ENCODE data around the gene PRDM1. TPM values are rescaled to one million over a fixed set of nuclear protein-coding genes. Genes with fewer than 3 reads are reported as not detected.
"Not testable (repeated sequence)": the region's sequence is repeated elsewhere in the genome, so short reads cannot be mapped to it uniquely, and the experiment has no call there.

Gene PRDM1
- total RNA-seq, 1 experiment from 2014 or later, result 0.84 TPM

- peak; percentile 65 to 80 for DNase-seq (ENCODE audit: low read depth in 1 of 2, low spot score in 2 of 2)
- Histone ChIP-seq H3K36me3 (no peaks in the 10 kb centered on the region), H3K9me3 (replicated peaks) (peaks cover 3% of the 10 kb centered on the region; the same call in 1 of the 2 replicates), H3K27ac (peak overlapping the region; percentile 64), H3K4me1 (replicated peaks) (peaks cover 23% of the 10 kb centered on the region), H3K4me3 (no peak overlapping the region), H3K27me3 (replicated peaks) (no peaks in the 10 kb centered on the region)
These were observed 48.9 kb downstream of the PRDM1 start for GRCh38 chr6:106134906-106135634.

GRCh38 chr6:106135911-106136571, 49.9 kb downstream of the PRDM1 start:
- Histone ChIP-seq H3K9me3 (replicated peaks) (peaks cover 3% of the 10 kb centered on the region; the same call in 1 of the 2 replicates), H3K27me3 (replicated peaks) (no peaks in the 10 kb centered on the region), H3K4me1 (replicated peaks) (peaks cover 19% of the 10 kb centered on the region), H3K4me3 (no peak overlapping the region), H3K27ac (peak overlapping the region; percentile 64; the same call in 1 of the 2 replicates), H3K36me3 (no peaks in the 10 kb centered on the region)
- no peak for DNase-seq (ENCODE audit: low read depth in 1 of 2, low spot score in 2 of 2)

DNA sequence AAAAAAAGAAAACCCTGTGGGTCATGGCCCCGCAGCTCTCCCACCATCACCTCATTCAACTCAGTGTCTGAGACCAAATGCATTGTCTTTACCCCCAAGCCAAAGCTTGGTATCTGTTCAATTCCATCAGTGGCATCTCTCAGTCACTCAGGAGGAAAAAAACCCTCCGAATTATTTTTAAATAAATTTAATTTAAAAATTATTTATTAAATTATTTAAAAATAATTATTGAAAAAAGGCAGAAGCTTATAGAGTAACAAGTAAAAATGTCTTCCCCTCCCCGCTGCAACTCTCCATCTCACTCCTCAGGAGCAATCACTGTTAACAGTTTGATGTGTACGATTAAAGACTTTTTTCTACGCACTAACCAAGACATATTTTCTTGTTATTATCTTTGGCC, 50.7 kb downstream of the PRDM1 start:
- peaks cover 3% of the 10 kb centered on the region; the same call in 1 of the 2 replicates for H3K9me3 ChIP-seq (replicated peaks)
- H3K4me3 ChIP-seq, result no peak overlapping the region
- no peak overlapping the region for H3K27ac ChIP-seq
- no peak for DNase-seq (ENCODE audit: low read depth in 1 of 2, low spot score in 2 of 2)
- H3K27me3 ChIP-seq (replicated peaks), result no peaks in the 10 kb centered on the region
- H3K4me1 ChIP-seq (replicated peaks), result peaks cover 19% of the 10 kb centered on the region
- no peaks in the 10 kb centered on the region for H3K36me3 ChIP-seq

DNA sequence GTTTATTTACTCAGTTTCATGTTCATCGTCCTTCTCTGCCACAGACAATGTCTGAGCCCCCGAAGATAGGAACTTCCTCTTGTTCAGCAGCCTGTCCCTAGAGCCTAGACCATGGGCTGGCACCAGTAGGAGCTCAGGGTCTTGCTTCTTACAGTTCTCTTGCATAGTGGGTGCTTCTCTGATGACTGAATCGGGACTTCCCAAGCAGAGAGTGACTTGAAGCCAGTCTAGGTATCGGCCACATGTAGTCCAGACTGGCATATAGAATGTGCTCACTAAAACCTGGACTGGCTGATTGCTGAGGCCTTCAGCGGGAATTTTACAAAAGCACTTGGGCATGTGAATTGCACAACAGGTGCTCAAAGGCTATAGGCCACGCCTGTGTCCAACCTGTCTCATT, 52.0 kb downstream of the PRDM1 start:
- no peaks in the 10 kb centered on the region for H3K36me3 ChIP-seq
- no peak overlapping the region for H3K4me3 ChIP-seq
- H3K4me1 ChIP-seq (replicated peaks), result peaks cover 19% of the 10 kb centered on the region
- no peak for DNase-seq (ENCODE audit: low read depth in 1 of 2, low spot score in 2 of 2)
- peaks cover 3% of the 10 kb centered on the region; the same call in 1 of the 2 replicates for H3K9me3 ChIP-seq (replicated peaks)
- no peaks in the 10 kb centered on the region for H3K27me3 ChIP-seq (replicated peaks)
- no peak overlapping the region for H3K27ac ChIP-seq

GRCh38 chr6:106141441-106142237, 55.5 kb downstream of the PRDM1 start:
- DNase-seq (ENCODE audit: low read depth in 1 of 2, low spot score in 2 of 2), result no peak
- Histone ChIP-seq H3K9me3 (replicated peaks) (no peaks in the 10 kb centered on the region), H3K27ac (no peak overlapping the region), H3K36me3 (no peaks in the 10 kb centered on the region), H3K27me3 (replicated peaks) (no peaks in the 10 kb centered on the region), H3K4me3 (no peak overlapping the region), H3K4me1 (replicated peaks) (no peaks in the 10 kb centered on the region)

DNA sequence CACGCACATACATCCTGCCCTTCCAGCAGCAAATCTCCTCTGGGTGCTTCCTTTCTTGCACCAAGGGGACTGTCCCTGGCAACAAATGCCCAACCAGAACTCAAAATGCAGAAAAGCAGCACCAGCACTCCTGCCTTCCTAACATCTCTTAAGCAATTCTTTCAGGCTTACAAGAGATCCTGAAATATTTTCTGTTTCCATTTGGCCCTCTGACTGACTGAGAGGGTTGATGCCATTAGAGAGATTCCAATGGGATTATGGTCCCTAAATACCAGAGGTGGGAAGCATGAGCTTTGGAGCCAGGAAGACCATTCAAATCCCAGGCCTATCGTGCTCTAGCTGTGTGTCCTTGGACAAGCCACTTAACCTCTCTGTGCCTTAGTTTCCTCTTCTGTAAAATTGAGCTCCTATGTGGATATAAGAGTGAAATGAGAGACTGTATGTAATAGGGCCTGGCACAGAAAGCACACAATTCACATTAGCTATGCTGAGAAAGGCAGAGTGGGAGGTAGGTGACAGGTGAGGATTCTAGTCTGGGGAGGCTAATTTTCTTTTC, 56.8 kb downstream of the PRDM1 start:
- no peaks in the 10 kb centered on the region for H3K36me3 ChIP-seq
- H3K4me3 ChIP-seq, result no peak overlapping the region
- DNase-seq (ENCODE audit: low read depth in 1 of 2, low spot score in 2 of 2), result no peak
- H3K27me3 ChIP-seq (replicated peaks), result no peaks in the 10 kb centered on the region
- H3K4me1 ChIP-seq (replicated peaks), result no peaks in the 10 kb centered on the region
- H3K9me3 ChIP-seq (replicated peaks), result no peaks in the 10 kb centered on the region; the same call in 1 of the 2 replicates
- H3K27ac ChIP-seq, result no peak overlapping the region

- Histone ChIP-seq H3K27me3 (replicated peaks) (no peaks in the 10 kb centered on the region), H3K9me3 (replicated peaks) (no peaks in the 10 kb centered on the region; the same call in 1 of the 2 replicates), H3K4me3 (no peak overlapping the region), H3K4me1 (replicated peaks) (no peaks in the 10 kb centered on the region), H3K27ac (no peak overlapping the region), H3K36me3 (no peaks in the 10 kb centered on the region)
- DNase-seq (ENCODE audit: low read depth in 1 of 2, low spot score in 2 of 2), result no peak
These were observed 57.5 kb downstream of the PRDM1 start for GRCh38 chr6:106143665-106144064.

DNA sequence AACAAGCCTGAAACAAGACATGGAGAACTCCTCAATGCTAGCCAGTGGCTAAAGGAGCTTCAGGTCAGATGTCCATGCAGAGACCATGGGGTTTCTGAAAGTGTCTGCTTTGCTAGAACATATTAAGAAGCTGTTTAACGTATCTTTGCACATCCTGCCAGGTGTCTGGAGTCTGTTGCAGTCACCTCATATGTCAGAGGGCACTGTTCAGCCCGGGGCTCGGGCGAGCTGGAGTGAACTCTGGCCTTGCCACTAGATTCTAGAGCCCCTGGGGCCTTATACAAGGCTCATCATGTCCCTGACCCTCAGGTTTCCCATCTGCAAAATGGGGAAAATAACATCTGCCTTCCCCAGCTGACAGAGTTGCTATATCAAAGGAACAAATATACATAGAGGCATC, 59.0 kb downstream of the PRDM1 start:
- no peaks in the 10 kb centered on the region for H3K4me1 ChIP-seq (replicated peaks)
- H3K9me3 ChIP-seq (replicated peaks), result no peaks in the 10 kb centered on the region; the same call in 1 of the 2 replicates
- H3K27me3 ChIP-seq (replicated peaks), result no peaks in the 10 kb centered on the region
- no peak for DNase-seq (ENCODE audit: low read depth in 1 of 2, low spot score in 2 of 2)
- no peak overlapping the region for H3K27ac ChIP-seq
- no peaks in the 10 kb centered on the region for H3K36me3 ChIP-seq
- H3K4me3 ChIP-seq, result no peak overlapping the region

- no peaks in the 10 kb centered on the region for H3K4me1 ChIP-seq (replicated peaks)
- H3K9me3 ChIP-seq (replicated peaks), result no peaks in the 10 kb centered on the region; the same call in 1 of the 2 replicates
- no peak overlapping the region for H3K4me3 ChIP-seq
- H3K27ac ChIP-seq, result no peak overlapping the region
- DNase-seq (ENCODE audit: low read depth in 1 of 2, low spot score in 2 of 2), result no peak
- no peaks in the 10 kb centered on the region for H3K27me3 ChIP-seq (replicated peaks)
- no peaks in the 10 kb centered on the region for H3K36me3 ChIP-seq
These were observed 59.6 kb downstream of the PRDM1 start for GRCh38 chr6:106145741-106146227.

- H3K9me3 ChIP-seq (replicated peaks), result no peaks in the 10 kb centered on the region; the same call in 1 of the 2 replicates
- H3K27me3 ChIP-seq (replicated peaks), result no peaks in the 10 kb centered on the region
- DNase-seq (ENCODE audit: low read depth in 1 of 2, low spot score in 2 of 2), result no peak
- H3K27ac ChIP-seq, result no peak overlapping the region
- no peaks in the 10 kb centered on the region for H3K36me3 ChIP-seq
- no peak overlapping the region for H3K4me3 ChIP-seq
- H3K4me1 ChIP-seq (replicated peaks), result no peaks in the 10 kb centered on the region
These were observed 60.8 kb downstream of the PRDM1 start for GRCh38 chr6:106146852-106147351.

GRCh38 chr6:106147476-106147875, 61.3 kb downstream of the PRDM1 start:
- no peaks in the 10 kb centered on the region for H3K4me1 ChIP-seq (replicated peaks)
- no peaks in the 10 kb centered on the region for H3K27me3 ChIP-seq (replicated peaks)
- no peak for DNase-seq (ENCODE audit: low read depth in 1 of 2, low spot score in 2 of 2)
- no peak overlapping the region for H3K27ac ChIP-seq
- H3K9me3 ChIP-seq (replicated peaks), result no peaks in the 10 kb centered on the region; the same call in 1 of the 2 replicates
- H3K36me3 ChIP-seq, result no peaks in the 10 kb centered on the region
- H3K4me3 ChIP-seq, result no peak overlapping the region

- Histone ChIP-seq H3K27me3 (replicated peaks) (no peaks in the 10 kb centered on the region), H3K27ac (no peak overlapping the region), H3K4me3 (no peak overlapping the region), H3K9me3 (replicated peaks) (no peaks in the 10 kb centered on the region; the same call in 1 of the 2 replicates), H3K4me1 (replicated peaks) (no peaks in the 10 kb centered on the region), H3K36me3 (no peaks in the 10 kb centered on the region)
- no peak for DNase-seq (ENCODE audit: low read depth in 1 of 2, low spot score in 2 of 2)
These were observed 63.4 kb downstream of the PRDM1 start for GRCh38 chr6:106149472-106150069.

GRCh38 chr6:106152476-106152875, 66.3 kb downstream of the PRDM1 start:
- H3K4me1 ChIP-seq (replicated peaks); H3K27ac ChIP-seq; H3K4me3 ChIP-seq; DNase-seq (ENCODE audit: low read depth in 1 of 2, low spot score in 2 of 2); H3K9me3 ChIP-seq (replicated peaks); H3K36me3 ChIP-seq; H3K27me3 ChIP-seq (replicated peaks): not testable (repeated sequence)

Measured in SJSA1 (cell line).